Heart left ventricle (tissue), 13 donors: Measurements from ENCODE around the gene CCDC197.

Experiments used
- CTCF ChIP-seq, 12 donors: fragments of 200-600 bp; sonication (generic) in 4 of 12; IDR thresholded peaks; one replicate each; pipeline versions ENCODE4 v1.5.0 to v1.8.0; 2018 to 2022; ENCODE audit warnings: antibody characterized with exemption in 12 of 12, mild to moderate bottlenecking in 5 of 12
- POLR2A ChIP-seq, 2 donors: fragments of 450-650 bp; IDR thresholded peaks; one replicate each; pipeline ENCODE4 v1.6.1; 2017; ENCODE audit warnings: antibody characterized with exemption in 2 of 2, mild to moderate bottlenecking in 2 of 2, moderate library complexity in 2 of 2
- donor health status: ischemic (EF 13 %, LVEDD 7.1; RV severe dilation, severe dysfunction).
- donor health status: DM: no; HTN: yes; CAD: no.
- donor health status: DM: no; HTN: no; CAD: no.
- donor health status: ischemic (EF 25% LVEDD 6.9; RV normal size, moderate dysfunction).
- donor health status: ischemic (EF 25% LVEDD 5.7; RV mildly dilated, moderate dysfunction).
- donor health status: ischemic (EF 35%, LVEDD 5.7; RV mildly dilated, moderate dysfunction).
- donor health status: nonischemic (EF 11% LVEDD 7.7; RV severe dilation, severe dysfunction).
- donor health status: DM: yes; HTN: yes; CAD: no.
- donor health status: PGD.
- donor health status: ischemic (EF 29% LVEDD 5.4; RV normal size, mild dysfunction).
- donor health status: nonischemic (EF 23%, LVEDD 6.1; RV moderate dilation, normal function).

DNA sequence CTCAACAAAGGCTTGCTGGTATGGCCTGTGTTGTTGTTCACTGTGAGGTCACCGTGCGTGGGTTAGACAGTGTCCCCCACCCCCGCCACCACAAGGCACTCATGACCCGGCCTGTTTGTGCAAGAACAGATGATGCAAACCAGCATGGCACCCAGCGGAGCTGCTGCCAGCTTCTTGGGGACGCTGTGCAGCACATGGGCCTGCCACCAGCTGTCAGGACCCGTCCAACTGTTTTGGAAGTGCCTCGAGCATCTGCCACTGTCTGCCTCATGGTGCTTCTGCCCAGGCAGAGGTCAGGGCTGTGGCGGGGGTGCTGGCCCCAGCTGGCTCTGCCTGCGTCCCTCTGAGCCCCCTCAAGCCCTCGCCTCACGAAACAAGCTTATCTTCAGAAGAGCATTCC is 22.3 kb upstream of the CCDC197 start:
- no peak for TF ChIP-seq CTCF (IDR thresholded peaks at IDR 0.05)
- TF ChIP-seq POLR2A (IDR thresholded peaks at IDR 0.05) = peak in 1 of 2 donors; percentile 9
